Fibroblast of the aortic adventitia (primary cell): ENCODE data around the gene CHEK1. TPM values are rescaled to one million over a fixed set of nuclear protein-coding genes. Genes with fewer than 3 reads are reported as not detected.

Source experiments
- DNase-seq: peaks from one replicate; pipeline ENCODE4 v3.0.0-alpha.2; 2010; ENCODE audit warnings: low read depth
- H3K4me3 ChIP-seq: 2 replicates; pipeline ENCODE4 v1.5.1; 2011; ENCODE audit warnings: low read depth, mild to moderate bottlenecking, control low read depth, low read length, moderate library complexity
- total RNA-seq: library from RNA; depleted of rRNA; stranded (reverse); fragments of >200 nt; gene quantifications from 2 replicates; pipeline ENCODE4 v1.2.3, GENCODE V29; 2012; ENCODE audit warnings: low replicate concordance
- TF ChIP-seq, protein P1 (sequence below): IDR thresholded peaks from 2 replicates; pipeline ENCODE4 v1.5.1; 2011; ENCODE audit warnings: mild to moderate bottlenecking, low read length, control low read depth, inconsistent platforms; ENCODE audit not compliant: insufficient read depth

Gene CHEK1
- total RNA-seq, 1 donor = 49.5 TPM

- H3K4me3 ChIP-seq = no peak overlapping the region
- TF ChIP-seq, protein P1, sequence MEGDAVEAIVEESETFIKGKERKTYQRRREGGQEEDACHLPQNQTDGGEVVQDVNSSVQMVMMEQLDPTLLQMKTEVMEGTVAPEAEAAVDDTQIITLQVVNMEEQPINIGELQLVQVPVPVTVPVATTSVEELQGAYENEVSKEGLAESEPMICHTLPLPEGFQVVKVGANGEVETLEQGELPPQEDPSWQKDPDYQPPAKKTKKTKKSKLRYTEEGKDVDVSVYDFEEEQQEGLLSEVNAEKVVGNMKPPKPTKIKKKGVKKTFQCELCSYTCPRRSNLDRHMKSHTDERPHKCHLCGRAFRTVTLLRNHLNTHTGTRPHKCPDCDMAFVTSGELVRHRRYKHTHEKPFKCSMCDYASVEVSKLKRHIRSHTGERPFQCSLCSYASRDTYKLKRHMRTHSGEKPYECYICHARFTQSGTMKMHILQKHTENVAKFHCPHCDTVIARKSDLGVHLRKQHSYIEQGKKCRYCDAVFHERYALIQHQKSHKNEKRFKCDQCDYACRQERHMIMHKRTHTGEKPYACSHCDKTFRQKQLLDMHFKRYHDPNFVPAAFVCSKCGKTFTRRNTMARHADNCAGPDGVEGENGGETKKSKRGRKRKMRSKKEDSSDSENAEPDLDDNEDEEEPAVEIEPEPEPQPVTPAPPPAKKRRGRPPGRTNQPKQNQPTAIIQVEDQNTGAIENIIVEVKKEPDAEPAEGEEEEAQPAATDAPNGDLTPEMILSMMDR = no peak
- DNase-seq = no peak
These were observed 49.2 kb downstream of the CHEK1 start for GRCh38 chr11:125674210-125674609.

DNA sequence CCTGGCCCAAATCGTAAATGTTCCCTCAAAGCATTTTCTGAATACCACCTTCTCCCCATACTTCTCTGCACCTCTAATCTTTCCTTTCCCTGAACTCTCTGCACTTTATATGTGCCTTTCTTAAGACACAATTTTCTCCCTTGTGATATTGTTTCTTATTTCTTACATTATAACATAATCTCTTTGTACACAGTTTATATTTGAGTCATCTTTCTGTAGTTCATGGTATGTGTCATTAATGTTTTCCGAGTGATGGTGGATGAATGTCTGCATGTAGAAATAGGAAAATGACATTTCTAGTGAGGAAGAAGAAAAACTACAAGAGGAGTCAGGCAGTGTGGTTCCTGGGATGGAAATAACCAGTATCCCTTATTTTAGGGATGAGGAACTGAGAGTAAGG lies 50.2 kb downstream of the CHEK1 start:
- no peak for DNase-seq
- H3K4me3 ChIP-seq = no peak overlapping the region
- TF ChIP-seq, protein P1 = no peak

DNA sequence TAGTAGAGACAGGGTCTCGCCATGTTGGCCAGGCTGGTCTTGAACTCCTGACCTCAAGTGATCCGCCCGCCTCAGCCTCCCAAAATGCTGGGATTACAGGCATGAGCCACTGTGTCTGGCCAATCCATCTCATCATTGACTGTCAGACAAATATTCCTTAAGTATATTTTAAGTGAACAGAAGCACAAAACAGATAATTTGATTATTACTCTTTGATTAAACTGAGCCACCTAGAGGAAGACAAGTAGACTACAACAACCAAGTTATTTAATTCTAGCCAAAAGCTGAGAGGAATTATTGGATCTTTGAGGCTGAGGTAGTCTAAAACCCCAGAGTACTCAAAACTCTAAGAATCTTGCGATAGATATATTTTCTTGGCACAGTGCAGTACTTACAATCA lies 54.4 kb downstream of the CHEK1 start:
- no peak overlapping the region for H3K4me3 ChIP-seq
- TF ChIP-seq, protein P1 = peak; percentile 22

GRCh38 chr11:125679837-125680236 lies 54.9 kb downstream of the CHEK1 start:
- TF ChIP-seq, protein P1 = no peak
- H3K4me3 ChIP-seq = no peak overlapping the region

More for the DNA sequence above, 54.4 kb downstream of the CHEK1 start:
- peak; percentile 3 for DNase-seq

DNA sequence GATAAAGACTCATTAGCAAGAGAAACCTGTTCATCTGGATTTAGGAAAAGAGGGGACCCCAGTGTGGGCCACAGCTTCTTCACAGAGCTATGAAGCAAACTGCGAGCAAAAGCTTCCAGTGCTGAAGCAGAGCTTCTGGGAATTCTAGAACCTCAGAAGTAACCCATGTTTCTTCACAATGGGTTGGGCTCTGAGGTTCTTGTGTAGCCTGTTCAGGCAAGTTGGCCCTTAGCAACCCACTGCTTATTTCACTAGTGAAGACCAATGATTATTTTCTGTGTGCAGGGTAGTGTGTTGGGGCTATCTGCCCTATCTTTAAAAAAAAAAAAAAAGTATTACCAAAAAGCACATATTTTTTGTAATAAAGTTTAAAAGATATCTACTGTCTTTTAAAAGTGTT lies 55.8 kb downstream of the CHEK1 start, which contains the start of gene ACRV1:
TSS of gene ACRV1 (minus strand) at position 101 of the 400 bp plus-strand sequence. CDS start at position 34, 67 bp downstream.
- TF ChIP-seq, protein P1 = no peak
- DNase-seq = no peak
- H3K4me3 ChIP-seq = no peak within 1 kb of the TSS

More at GRCh38 chr11:125679837-125680236, 54.9 kb downstream of the CHEK1 start:
- DNase-seq = no peak

- DNase-seq = no peak
- TF ChIP-seq, protein P1 = no peak
- H3K4me3 ChIP-seq = no peak overlapping the region
These were observed 60.3 kb downstream of the CHEK1 start for GRCh38 chr11:125685228-125685627.

- H3K4me3 ChIP-seq = no peak overlapping the region
These were observed 63.1 kb downstream of the CHEK1 start for GRCh38 chr11:125688066-125688465.

More at GRCh38 chr11:125688066-125688465, 63.1 kb downstream of the CHEK1 start:
- TF ChIP-seq, protein P1 = no peak
- no peak for DNase-seq
